ENCODE measurements around the gene VEGFC. TPM values are rescaled to one million over a fixed set of nuclear protein-coding genes. Genes with fewer than 3 reads are reported as not detected.

The VEGFC gene
- total RNA-seq, 4 donors from 2014 or later: 2.6 to 14.9 (median 5.4) TPM

DNA sequence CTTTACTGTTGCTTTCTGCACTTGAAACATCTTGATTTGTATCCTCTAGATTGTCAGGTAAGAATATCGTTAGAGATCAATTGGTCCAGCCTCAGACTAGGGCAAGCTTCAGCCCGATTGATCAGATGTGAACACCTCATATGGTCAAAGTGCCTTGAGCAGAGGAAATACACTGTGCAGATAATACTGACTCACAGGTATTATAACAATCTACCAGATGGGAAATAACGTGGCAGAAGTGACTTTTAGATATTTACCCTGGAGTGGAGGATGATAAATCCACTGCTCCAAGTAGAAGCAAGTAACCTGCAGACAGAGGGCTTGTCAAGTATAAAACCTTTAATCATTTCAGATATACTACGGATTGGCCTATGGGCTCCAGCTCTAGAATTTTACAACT, 17.9 kb downstream of the VEGFC start:
- no peak overlapping the region for H3K4me3 ChIP-seq
- DNase-seq: no peak
- no peak for TF ChIP-seq POLR2A (IDR thresholded peaks at IDR 0.05)
- TF ChIP-seq, protein P1, sequence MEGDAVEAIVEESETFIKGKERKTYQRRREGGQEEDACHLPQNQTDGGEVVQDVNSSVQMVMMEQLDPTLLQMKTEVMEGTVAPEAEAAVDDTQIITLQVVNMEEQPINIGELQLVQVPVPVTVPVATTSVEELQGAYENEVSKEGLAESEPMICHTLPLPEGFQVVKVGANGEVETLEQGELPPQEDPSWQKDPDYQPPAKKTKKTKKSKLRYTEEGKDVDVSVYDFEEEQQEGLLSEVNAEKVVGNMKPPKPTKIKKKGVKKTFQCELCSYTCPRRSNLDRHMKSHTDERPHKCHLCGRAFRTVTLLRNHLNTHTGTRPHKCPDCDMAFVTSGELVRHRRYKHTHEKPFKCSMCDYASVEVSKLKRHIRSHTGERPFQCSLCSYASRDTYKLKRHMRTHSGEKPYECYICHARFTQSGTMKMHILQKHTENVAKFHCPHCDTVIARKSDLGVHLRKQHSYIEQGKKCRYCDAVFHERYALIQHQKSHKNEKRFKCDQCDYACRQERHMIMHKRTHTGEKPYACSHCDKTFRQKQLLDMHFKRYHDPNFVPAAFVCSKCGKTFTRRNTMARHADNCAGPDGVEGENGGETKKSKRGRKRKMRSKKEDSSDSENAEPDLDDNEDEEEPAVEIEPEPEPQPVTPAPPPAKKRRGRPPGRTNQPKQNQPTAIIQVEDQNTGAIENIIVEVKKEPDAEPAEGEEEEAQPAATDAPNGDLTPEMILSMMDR (IDR thresholded peaks at IDR 0.05): no peak
- H3K27ac ChIP-seq: no peak overlapping the region
- H3K9me3 ChIP-seq: no peaks in the 10 kb centered on the region
- no peaks in the 10 kb centered on the region for H3K4me1 ChIP-seq
- no peaks in the 10 kb centered on the region for H3K36me3 ChIP-seq
- no peaks in the 10 kb centered on the region for H3K27me3 ChIP-seq

DNA sequence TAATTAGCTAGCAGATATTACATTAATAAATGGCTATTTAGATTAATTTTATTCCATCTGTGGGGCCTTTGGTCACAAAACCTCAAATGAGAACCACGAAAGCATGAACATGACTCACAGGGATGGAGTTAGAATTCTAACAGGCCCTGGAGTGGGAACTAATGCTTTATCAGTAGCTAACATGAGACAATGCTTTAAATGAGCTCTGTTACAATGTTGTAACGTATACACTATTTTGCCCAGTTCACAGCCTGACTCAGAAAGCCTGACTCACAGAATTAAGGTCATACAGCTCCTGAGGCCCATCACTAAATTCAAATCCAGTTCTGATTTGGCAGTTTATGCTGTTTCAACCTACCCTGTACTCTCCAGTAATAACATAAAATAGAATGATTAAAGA, 23.2 kb downstream of the VEGFC start:
- DNase-seq: no peak
- Histone ChIP-seq H3K4me3 (no peak overlapping the region), H3K4me1 (no peaks in the 10 kb centered on the region), H3K27me3 (no peaks in the 10 kb centered on the region), H3K9me3 (no peaks in the 10 kb centered on the region), H3K27ac (no peak overlapping the region), H3K36me3 (no peaks in the 10 kb centered on the region)
- TF ChIP-seq POLR2A (IDR thresholded peaks at IDR 0.05): no peak
- TF ChIP-seq, protein P1 (IDR thresholded peaks at IDR 0.05): no peak

DNA sequence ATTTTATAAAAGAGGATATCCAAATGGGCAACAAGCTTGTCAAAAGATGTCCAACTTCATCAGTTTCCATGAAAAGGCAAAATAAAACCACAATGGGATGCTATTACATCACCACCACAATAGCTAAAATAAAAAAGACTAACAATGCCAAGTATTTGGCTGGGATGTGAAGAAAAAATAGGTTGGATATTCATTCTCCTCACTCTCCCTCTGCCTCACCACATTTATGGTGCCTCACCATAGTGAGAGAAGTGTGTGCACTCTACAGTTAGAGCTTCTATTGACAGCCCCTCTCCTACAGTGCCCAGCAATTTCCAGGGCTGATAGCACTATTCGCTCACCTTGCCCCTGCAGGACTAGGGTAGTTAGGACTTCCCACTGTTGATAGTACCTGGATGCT, 25.5 kb downstream of the VEGFC start:
- no peak for DNase-seq
- TF ChIP-seq, protein P1 (IDR thresholded peaks at IDR 0.05): no peak
- no peak for TF ChIP-seq POLR2A (IDR thresholded peaks at IDR 0.05)
- no peaks in the 10 kb centered on the region for H3K9me3 ChIP-seq

DNA sequence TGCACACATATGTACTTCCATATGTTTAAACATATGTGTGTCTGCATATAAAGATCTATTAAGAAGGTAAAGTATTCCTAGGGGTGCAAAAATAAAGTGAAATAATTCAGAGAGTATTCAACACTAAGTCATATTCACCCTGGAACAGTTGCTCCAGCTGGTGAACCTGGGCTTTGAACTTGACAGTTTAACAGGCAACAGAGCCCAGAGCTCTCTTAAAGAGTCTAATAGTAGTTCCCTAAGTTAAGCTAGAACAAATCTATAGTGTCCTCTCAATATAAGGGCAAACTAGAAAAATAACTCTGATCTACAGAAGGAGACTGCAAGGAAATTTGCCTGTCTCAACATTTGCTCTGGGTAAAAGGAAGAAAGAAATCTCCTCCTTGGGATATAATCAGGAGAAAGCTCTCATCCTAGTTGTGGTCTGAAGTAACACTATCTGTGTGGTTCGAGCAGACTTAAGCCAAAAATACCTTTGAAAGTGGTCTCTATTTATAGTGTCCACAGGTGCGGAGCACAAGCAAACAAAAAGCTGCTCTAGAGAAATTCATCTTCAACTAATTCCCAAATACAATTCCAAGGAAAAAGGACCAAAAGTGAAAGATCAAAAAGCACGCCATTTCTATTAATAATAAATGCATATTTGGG, 29.9 kb downstream of the VEGFC start:
- Histone ChIP-seq H3K27ac (no peak overlapping the region), H3K27me3 (no peaks in the 10 kb centered on the region), H3K36me3 (no peaks in the 10 kb centered on the region), H3K4me3 (no peak overlapping the region), H3K4me1 (no peaks in the 10 kb centered on the region), H3K9me3 (no peaks in the 10 kb centered on the region)
- TF ChIP-seq, protein P1 (IDR thresholded peaks at IDR 0.05): no peak
- no peak for TF ChIP-seq POLR2A (IDR thresholded peaks at IDR 0.05)
- no peak for DNase-seq

More for the DNA sequence above, 25.5 kb downstream of the VEGFC start:
- no peaks in the 10 kb centered on the region for H3K36me3 ChIP-seq
- H3K4me3 ChIP-seq: no peak overlapping the region
- no peaks in the 10 kb centered on the region for H3K4me1 ChIP-seq
- no peaks in the 10 kb centered on the region for H3K27me3 ChIP-seq
- no peak overlapping the region for H3K27ac ChIP-seq

DNA sequence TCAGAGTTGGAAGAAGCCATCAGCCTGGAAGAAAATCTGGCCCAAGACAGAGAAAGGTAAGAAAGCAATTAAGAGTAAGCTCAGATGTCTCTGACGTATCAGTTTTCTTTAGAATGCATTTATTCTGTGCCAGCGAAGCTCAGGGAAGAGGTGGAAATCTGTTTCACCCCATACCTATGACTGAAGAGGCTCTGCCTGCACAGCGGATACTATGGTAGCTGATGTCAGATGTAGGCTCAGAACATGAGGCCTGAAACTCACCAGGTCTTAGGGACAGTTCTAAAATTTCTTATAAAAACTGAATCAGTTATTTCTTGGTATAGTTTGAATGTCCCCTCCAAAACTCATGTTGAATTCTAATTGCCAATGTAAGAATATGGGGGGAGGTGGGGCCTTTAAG, 30.9 kb downstream of the VEGFC start:
- H3K27ac ChIP-seq: no peak overlapping the region
- DNase-seq: no peak

More for the DNA sequence above, 30.9 kb downstream of the VEGFC start:
- no peaks in the 10 kb centered on the region for H3K27me3 ChIP-seq
- TF ChIP-seq POLR2A (IDR thresholded peaks at IDR 0.05): no peak
- TF ChIP-seq, protein P1 (IDR thresholded peaks at IDR 0.05): no peak
- no peak overlapping the region for H3K4me3 ChIP-seq
- H3K4me1 ChIP-seq: no peaks in the 10 kb centered on the region
- no peaks in the 10 kb centered on the region for H3K36me3 ChIP-seq
- no peaks in the 10 kb centered on the region for H3K9me3 ChIP-seq

Measured in Peyer's patch (tissue), 4 donors.